Nephron (organoid): ENCODE data around the gene BMPR1B.

Experiments used
- H3K27ac Mint-ChIP-seq, 3 experiments: 2 replicates each; pipeline ENCODE4 v1.8.0; 2020; ENCODE audit warnings: mixed read lengths in 3 of 3, mild to moderate bottlenecking in 2 of 3, moderate library complexity in 1 of 3
- H3K27me3 Mint-ChIP-seq: 2 replicates; pipeline ENCODE4 v1.8.0; 2021; ENCODE audit warnings: low read depth, mild to moderate bottlenecking, moderate library complexity, mixed read lengths
- H3K36me3 Mint-ChIP-seq: 2 replicates; pipeline ENCODE4 v1.8.0; 2020; ENCODE audit warnings: low read depth, mixed read lengths
- H3K4me1 Mint-ChIP-seq: 2 replicates; pipeline ENCODE4 v1.8.0; 2020; ENCODE audit warnings: mixed read lengths
- H3K4me3 Mint-ChIP-seq, 3 experiments: 2 replicates each; pipeline ENCODE4 v1.8.0; 2020; ENCODE audit warnings: mild to moderate bottlenecking in 3 of 3, mixed read lengths in 3 of 3, moderate library complexity in 2 of 3
- H3K9me3 Mint-ChIP-seq: 2 replicates; pipeline ENCODE4 v1.8.0; 2020; ENCODE audit warnings: mixed read lengths
- TF ChIP-seq, protein P1 (sequence below), 3 experiments: fragments of 200-600 bp; sonication (generic); IDR thresholded peaks; one replicate each; pipeline ENCODE4 v1.5.0; 2021; ENCODE audit warnings: antibody characterized with exemption in 3 of 3; ENCODE audit not compliant: unreplicated experiment in 3 of 3

BMPR1B gene

DNA sequence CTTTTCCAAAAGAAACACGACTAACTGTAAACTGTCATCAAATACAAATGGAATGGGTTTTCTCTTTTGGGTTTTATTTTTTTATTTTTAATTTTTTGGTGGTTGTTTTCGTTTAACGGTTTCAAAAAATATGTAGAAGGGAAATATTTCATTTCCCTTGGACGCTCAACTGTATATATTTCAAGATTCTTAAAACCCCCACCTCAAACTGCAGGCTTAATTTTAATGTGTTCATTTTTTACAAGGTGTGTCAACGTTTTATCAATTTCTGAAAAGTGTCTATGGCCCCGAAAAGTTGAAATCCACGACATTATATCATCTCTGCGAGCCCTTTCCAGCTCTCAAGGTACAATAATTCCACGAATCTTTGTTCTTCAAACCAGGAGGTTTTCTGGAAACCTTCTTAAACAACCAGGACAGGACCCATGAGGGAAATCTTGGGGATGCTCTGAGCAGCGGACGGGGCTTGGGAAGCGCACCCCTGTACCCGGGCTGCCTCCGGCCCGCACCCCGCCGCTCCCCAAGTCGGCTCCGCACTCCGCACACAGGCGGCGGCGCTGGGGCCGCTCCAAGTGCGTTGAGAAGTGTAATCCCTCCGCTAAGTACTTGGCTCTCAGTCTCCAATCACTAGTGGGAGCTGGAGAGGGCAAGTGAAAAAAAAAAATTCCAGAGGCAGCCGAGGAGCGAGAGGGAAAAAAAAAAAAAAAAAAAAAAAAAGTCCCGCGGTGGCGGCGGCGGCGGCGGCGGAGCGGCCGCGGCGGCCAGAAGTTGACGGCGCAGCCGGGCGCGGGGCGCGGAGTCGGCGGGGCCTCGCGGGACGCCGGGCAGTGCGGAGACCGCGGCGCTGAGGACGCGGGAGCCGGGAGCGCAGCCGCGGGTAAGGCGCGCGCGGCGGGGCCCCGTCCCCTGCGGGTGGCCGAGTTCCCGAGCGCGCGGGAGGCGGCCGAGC, at the start of gene BMPR1B:
Gene BMPR1B, plus strand, starts transcription at position 764 of the 949 bp plus-strand sequence. CDS start 346,470 bp downstream, outside the sequence.
- peak within 1 kb of the TSS; percentile 90 to 98 (median 97) for H3K27ac Mint-ChIP-seq
- peaks cover 85% of the 10 kb centered on the region for H3K27me3 Mint-ChIP-seq
- no peaks in the 10 kb centered on the region for H3K36me3 Mint-ChIP-seq
- TF ChIP-seq, protein P1, sequence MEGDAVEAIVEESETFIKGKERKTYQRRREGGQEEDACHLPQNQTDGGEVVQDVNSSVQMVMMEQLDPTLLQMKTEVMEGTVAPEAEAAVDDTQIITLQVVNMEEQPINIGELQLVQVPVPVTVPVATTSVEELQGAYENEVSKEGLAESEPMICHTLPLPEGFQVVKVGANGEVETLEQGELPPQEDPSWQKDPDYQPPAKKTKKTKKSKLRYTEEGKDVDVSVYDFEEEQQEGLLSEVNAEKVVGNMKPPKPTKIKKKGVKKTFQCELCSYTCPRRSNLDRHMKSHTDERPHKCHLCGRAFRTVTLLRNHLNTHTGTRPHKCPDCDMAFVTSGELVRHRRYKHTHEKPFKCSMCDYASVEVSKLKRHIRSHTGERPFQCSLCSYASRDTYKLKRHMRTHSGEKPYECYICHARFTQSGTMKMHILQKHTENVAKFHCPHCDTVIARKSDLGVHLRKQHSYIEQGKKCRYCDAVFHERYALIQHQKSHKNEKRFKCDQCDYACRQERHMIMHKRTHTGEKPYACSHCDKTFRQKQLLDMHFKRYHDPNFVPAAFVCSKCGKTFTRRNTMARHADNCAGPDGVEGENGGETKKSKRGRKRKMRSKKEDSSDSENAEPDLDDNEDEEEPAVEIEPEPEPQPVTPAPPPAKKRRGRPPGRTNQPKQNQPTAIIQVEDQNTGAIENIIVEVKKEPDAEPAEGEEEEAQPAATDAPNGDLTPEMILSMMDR (IDR thresholded peaks at IDR 0.05; ENCODE audit: unreplicated experiment in 3 of 3): peak in 1 of 3 experiments; percentile 16
- no peaks in the 10 kb centered on the region for H3K9me3 Mint-ChIP-seq
- peaks cover 10% of the 10 kb centered on the region for H3K4me1 Mint-ChIP-seq
- H3K4me3 Mint-ChIP-seq: peak within 1 kb of the TSS; percentile 92 to 93 (median 93)

DNA sequence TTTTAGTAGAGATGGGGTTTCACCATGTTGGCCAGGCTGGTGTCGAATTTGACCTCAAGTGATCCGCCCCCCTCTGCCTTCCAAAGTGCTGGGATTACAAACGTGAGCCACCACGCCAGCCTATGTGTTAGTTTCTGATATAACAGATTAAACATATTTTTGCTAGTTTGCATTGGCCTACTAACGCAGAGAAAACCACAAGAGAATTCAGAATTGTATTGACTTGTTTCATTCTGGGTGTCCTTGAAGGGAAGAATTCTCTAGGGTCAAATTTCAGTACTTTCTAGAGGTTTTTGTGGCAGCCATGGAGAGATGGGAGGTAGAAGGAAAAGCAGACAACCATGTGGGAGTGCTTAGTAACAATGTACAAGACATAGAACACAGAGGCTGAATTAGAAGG, 46.1 kb upstream of the BMPR1B start:
- TF ChIP-seq, protein P1 (IDR thresholded peaks at IDR 0.05; ENCODE audit: unreplicated experiment in 3 of 3): no peak
- Mint-ChIP-seq H3K27me3 (no peaks in the 10 kb centered on the region), H3K4me1 (no peaks in the 10 kb centered on the region), H3K9me3 (no peaks in the 10 kb centered on the region), H3K4me3 (no peak overlapping the region), H3K27ac (peak overlapping the region in 1 of 3 experiments; percentile 29), H3K36me3 (no peaks in the 10 kb centered on the region)

DNA sequence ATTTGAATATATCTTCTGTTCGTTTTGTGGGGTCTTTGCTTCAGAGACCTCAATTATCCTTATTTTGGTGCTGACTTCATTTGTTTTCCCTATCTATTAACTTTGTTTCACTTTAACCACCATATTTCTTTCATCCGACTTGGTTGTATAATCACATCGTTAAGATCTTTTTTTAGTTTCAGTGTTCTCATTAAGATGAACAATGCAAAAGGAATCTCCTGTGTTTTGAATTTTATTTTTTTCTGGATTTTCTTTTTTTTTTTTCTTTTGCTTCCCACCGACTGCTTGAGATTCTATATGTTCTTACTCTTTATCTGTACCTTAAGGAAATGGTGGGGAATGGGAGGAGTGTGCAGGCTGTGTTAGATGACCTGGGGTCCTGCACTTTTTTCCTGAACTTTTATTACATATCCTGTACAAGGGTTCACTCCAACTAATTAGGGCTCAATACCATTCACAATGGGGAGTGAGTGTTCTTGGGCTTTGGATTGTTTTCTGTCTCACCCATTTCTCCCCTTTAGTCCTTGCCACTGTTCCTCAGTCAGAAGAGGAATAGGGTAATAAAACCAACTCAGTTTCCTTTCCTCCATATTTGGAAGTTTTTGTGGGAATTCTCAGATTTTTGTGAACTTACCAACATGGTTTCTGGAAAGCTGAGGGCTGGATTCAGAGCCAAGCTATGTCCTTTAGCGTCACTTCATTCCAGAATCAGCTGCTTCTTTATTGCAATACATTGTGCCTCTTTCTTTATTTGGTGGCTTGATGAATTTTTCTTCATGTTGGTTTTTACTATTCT, 43.2 kb upstream of the BMPR1B start:
- no peaks in the 10 kb centered on the region for H3K27me3 Mint-ChIP-seq
- no peaks in the 10 kb centered on the region for H3K4me1 Mint-ChIP-seq
- H3K9me3 Mint-ChIP-seq: peaks cover 6% of the 10 kb centered on the region
- H3K36me3 Mint-ChIP-seq: no peaks in the 10 kb centered on the region
- H3K27ac Mint-ChIP-seq: no peak overlapping the region
- H3K4me3 Mint-ChIP-seq: no peak overlapping the region
- TF ChIP-seq, protein P1 (IDR thresholded peaks at IDR 0.05; ENCODE audit: unreplicated experiment in 3 of 3): no peak

DNA sequence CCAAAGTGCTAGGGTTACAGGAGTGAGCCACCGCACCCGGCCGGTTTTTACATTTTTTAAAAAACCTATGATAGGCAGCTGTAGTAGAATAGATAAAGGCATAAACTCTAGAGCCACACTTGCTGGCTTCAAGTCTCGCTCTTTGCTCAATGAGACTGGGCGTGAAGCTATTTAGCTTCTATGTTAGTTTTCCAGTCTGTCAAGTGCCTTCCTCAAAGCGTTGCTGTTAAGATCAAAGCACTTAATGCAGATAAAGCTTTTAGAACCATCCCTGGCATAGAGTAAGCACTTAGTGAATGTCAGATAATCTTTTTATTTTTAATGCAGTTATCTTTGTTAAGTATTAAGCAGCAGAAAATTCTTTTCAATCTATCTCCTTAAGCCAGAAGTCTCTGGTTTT, 42.0 kb upstream of the BMPR1B start:
- Mint-ChIP-seq H3K27me3 (no peaks in the 10 kb centered on the region), H3K27ac (no peak overlapping the region), H3K4me1 (no peaks in the 10 kb centered on the region), H3K4me3 (no peak overlapping the region), H3K9me3 (peaks cover 8% of the 10 kb centered on the region), H3K36me3 (no peaks in the 10 kb centered on the region)
- TF ChIP-seq, protein P1 (IDR thresholded peaks at IDR 0.05; ENCODE audit: unreplicated experiment in 3 of 3): no peak

DNA sequence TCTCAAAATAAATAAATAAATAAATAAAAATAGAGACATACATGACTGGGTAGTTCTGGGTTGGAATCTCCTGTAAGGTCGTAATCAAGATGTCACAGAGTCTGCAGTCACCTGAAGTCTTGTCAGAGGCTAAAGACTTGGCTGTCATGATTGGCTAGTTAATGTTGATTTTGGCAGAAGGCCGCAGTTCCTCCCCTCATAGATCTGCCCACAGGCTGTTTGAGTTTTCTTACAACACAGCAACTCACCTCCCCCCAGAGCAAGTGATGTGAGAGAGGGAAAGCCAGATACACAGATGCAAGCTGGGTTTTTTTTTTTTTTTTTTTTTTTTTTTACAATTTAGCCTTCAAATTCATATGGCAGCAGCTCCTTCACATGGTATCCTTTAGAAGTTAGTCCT, 36.4 kb upstream of the BMPR1B start:
- H3K4me3 Mint-ChIP-seq: no peak overlapping the region
- H3K36me3 Mint-ChIP-seq: no peaks in the 10 kb centered on the region
- no peak overlapping the region for H3K27ac Mint-ChIP-seq
- H3K4me1 Mint-ChIP-seq: peaks cover 6% of the 10 kb centered on the region
- TF ChIP-seq, protein P1 (IDR thresholded peaks at IDR 0.05; ENCODE audit: unreplicated experiment in 3 of 3): no peak
- peaks cover 8% of the 10 kb centered on the region for H3K9me3 Mint-ChIP-seq
- no peaks in the 10 kb centered on the region for H3K27me3 Mint-ChIP-seq
